OCI-M2 (cell line): Measurements from ENCODE around the gene STK39.
"Not testable (repeated sequence)": the region's sequence is repeated elsewhere in the genome, so short reads cannot be mapped to it uniquely, and the experiment has no call there.

Experiments used
- DNase-seq: peaks from one replicate; lab custom pipeline; 2025; ENCODE audit not compliant: unreplicated experiment; lab: John Stamatoyannopoulos, UW

STK39 gene

GRCh38 chr2:168058675-168059074 is 188.7 kb downstream of the STK39 start:
- no peak for DNase-seq

GRCh38 chr2:168056242-168056787 is 191.1 kb downstream of the STK39 start:
- no peak for DNase-seq

- DNase-seq = no peak
These were observed 192.7 kb downstream of the STK39 start for GRCh38 chr2:168054657-168055056.

GRCh38 chr2:168053676-168054075 is 193.7 kb downstream of the STK39 start:
- DNase-seq = no peak

GRCh38 chr2:168052773-168053172 is 194.6 kb downstream of the STK39 start:
- DNase-seq = no peak

GRCh38 chr2:168050377-168050776 is 197.0 kb downstream of the STK39 start:
- no peak for DNase-seq

GRCh38 chr2:168049609-168050008 is 197.8 kb downstream of the STK39 start:
- DNase-seq = no peak

GRCh38 chr2:168047091-168047690 is 200.2 kb downstream of the STK39 start:
- DNase-seq = no peak

- no peak for DNase-seq
These were observed 202.8 kb downstream of the STK39 start for GRCh38 chr2:168044579-168044978.

GRCh38 chr2:168044176-168044575 is 203.2 kb downstream of the STK39 start:
- DNase-seq = no peak

GRCh38 chr2:168042127-168042824 is 205.1 kb downstream of the STK39 start:
- DNase-seq = not testable (repeated sequence)

GRCh38 chr2:168039881-168040280 is 207.5 kb downstream of the STK39 start:
- DNase-seq = no peak

GRCh38 chr2:168037778-168038177 is 209.6 kb downstream of the STK39 start:
- no peak for DNase-seq

- no peak for DNase-seq
These were observed 211.9 kb downstream of the STK39 start for GRCh38 chr2:168035458-168035857.

- DNase-seq = no peak
These were observed 212.8 kb downstream of the STK39 start for GRCh38 chr2:168034616-168035015.

- DNase-seq = no peak
These were observed 213.4 kb downstream of the STK39 start for GRCh38 chr2:168033966-168034365.

GRCh38 chr2:168032091-168032490 is 215.3 kb downstream of the STK39 start:
- DNase-seq = no peak

- DNase-seq = no peak
These were observed 216.4 kb downstream of the STK39 start for GRCh38 chr2:168030862-168031624.

GRCh38 chr2:168029071-168029470 is 218.3 kb downstream of the STK39 start:
- no peak for DNase-seq

GRCh38 chr2:168028362-168028761 is 219.0 kb downstream of the STK39 start:
- no peak for DNase-seq

GRCh38 chr2:168025487-168026202 is 221.8 kb downstream of the STK39 start:
- DNase-seq = no peak
